Stimulated activated memory B cell treated with anti-CD40 and anti-IgM and Interleukin-4, amounts not matched to agents 10 μg/mL and 1 μg/mL and 100 μg/mL, for 72 hours (primary cell): ENCODE results near the gene TMEM86B.

Source experiments
- ATAC-seq: fragments of 150-1000 bp; cut with Tn5 transposase; 2 replicates; pipeline ENCODE4 v1.10.0; 2021
- H3K27ac Mint-ChIP-seq: one replicate; pipeline ENCODE4 v1.8.0; 2022; ENCODE audit warnings: mild to moderate bottlenecking, mixed read lengths
- H3K27me3 Mint-ChIP-seq: one replicate; pipeline ENCODE4 v1.8.0; 2022; ENCODE audit warnings: mixed read lengths
- H3K36me3 Mint-ChIP-seq: one replicate; pipeline ENCODE4 v1.8.0; 2022; ENCODE audit warnings: mixed read lengths
- H3K4me1 Mint-ChIP-seq: one replicate; pipeline ENCODE4 v1.8.0; 2022; ENCODE audit warnings: mixed read lengths
- H3K4me3 Mint-ChIP-seq: one replicate; pipeline ENCODE4 v1.8.0; 2022; ENCODE audit warnings: mild to moderate bottlenecking, moderate library complexity, mixed read lengths
- H3K9me3 Mint-ChIP-seq: one replicate; pipeline ENCODE4 v1.8.0; 2022; ENCODE audit warnings: mixed read lengths

TMEM86B gene

GRCh38 chr19:55228403-55229031 lies at the start of gene TMEM86B:
TSS of gene TMEM86B (minus strand) at chr19:55228763. CDS start at chr19:55228741, 22 bp downstream.
- Mint-ChIP-seq H3K4me1 (peaks cover 7% of the 10 kb centered on the region), H3K27me3 (no peaks in the 10 kb centered on the region), H3K36me3 (peaks cover 68% of the 10 kb centered on the region), H3K9me3 (no peaks in the 10 kb centered on the region), H3K4me3 (peak within 1 kb of the TSS; percentile 34), H3K27ac (no peak within 1 kb of the TSS)
- ATAC-seq, result no peak

GRCh38 chr19:55277494-55277893 lies 48.9 kb upstream of the TMEM86B start:
- ATAC-seq, result no peak
- Mint-ChIP-seq H3K9me3 (no peaks in the 10 kb centered on the region), H3K27ac (peak overlapping the region; percentile 85), H3K36me3 (peaks cover 25% of the 10 kb centered on the region), H3K4me1 (peaks cover 59% of the 10 kb centered on the region), H3K27me3 (no peaks in the 10 kb centered on the region), H3K4me3 (peak overlapping the region; percentile 49)

GRCh38 chr19:55276720-55277430 lies 48.3 kb upstream of the TMEM86B start:
- H3K36me3 Mint-ChIP-seq, result peaks cover 31% of the 10 kb centered on the region
- H3K4me1 Mint-ChIP-seq, result peaks cover 59% of the 10 kb centered on the region
- peak overlapping the region; percentile 49 for H3K4me3 Mint-ChIP-seq
- H3K27ac Mint-ChIP-seq, result peak overlapping the region; percentile 85
- no peaks in the 10 kb centered on the region for H3K9me3 Mint-ChIP-seq
- ATAC-seq, result peak; percentile 28
- no peaks in the 10 kb centered on the region for H3K27me3 Mint-ChIP-seq

- Mint-ChIP-seq H3K4me3 (peak overlapping the region; percentile 49), H3K36me3 (peaks cover 38% of the 10 kb centered on the region), H3K27ac (peak overlapping the region; percentile 85), H3K9me3 (no peaks in the 10 kb centered on the region), H3K27me3 (no peaks in the 10 kb centered on the region), H3K4me1 (peaks cover 53% of the 10 kb centered on the region)
- ATAC-seq, result peak; percentile 80
These were observed 47.5 kb upstream of the TMEM86B start for GRCh38 chr19:55275851-55276719.

- Mint-ChIP-seq H3K36me3 (peaks cover 41% of the 10 kb centered on the region), H3K27ac (no peak overlapping the region), H3K9me3 (no peaks in the 10 kb centered on the region), H3K4me1 (peaks cover 34% of the 10 kb centered on the region), H3K4me3 (no peak overlapping the region), H3K27me3 (no peaks in the 10 kb centered on the region)
- no peak for ATAC-seq
These were observed 45.6 kb upstream of the TMEM86B start for GRCh38 chr19:55273978-55274707.

- no peak overlapping the region for H3K4me3 Mint-ChIP-seq
- no peak overlapping the region for H3K27ac Mint-ChIP-seq
- no peaks in the 10 kb centered on the region for H3K9me3 Mint-ChIP-seq
These were observed 43.6 kb upstream of the TMEM86B start for GRCh38 chr19:55272142-55272541.

GRCh38 chr19:55270172-55270942 lies 41.8 kb upstream of the TMEM86B start:
- peaks cover 14% of the 10 kb centered on the region for H3K4me1 Mint-ChIP-seq
- no peak overlapping the region for H3K4me3 Mint-ChIP-seq
- H3K9me3 Mint-ChIP-seq, result peaks cover 5% of the 10 kb centered on the region
- H3K36me3 Mint-ChIP-seq, result peaks cover 52% of the 10 kb centered on the region
- ATAC-seq, result no peak
- H3K27ac Mint-ChIP-seq, result no peak overlapping the region
- no peaks in the 10 kb centered on the region for H3K27me3 Mint-ChIP-seq

More at GRCh38 chr19:55272142-55272541, 43.6 kb upstream of the TMEM86B start:
- H3K27me3 Mint-ChIP-seq, result no peaks in the 10 kb centered on the region
- H3K4me1 Mint-ChIP-seq, result peaks cover 19% of the 10 kb centered on the region
- H3K36me3 Mint-ChIP-seq, result peaks cover 43% of the 10 kb centered on the region
- no peak for ATAC-seq

- peaks cover 5% of the 10 kb centered on the region for H3K9me3 Mint-ChIP-seq
- no peak for ATAC-seq
- H3K4me3 Mint-ChIP-seq, result no peak overlapping the region
- H3K27me3 Mint-ChIP-seq, result no peaks in the 10 kb centered on the region
- H3K4me1 Mint-ChIP-seq, result peaks cover 8% of the 10 kb centered on the region
- no peak overlapping the region for H3K27ac Mint-ChIP-seq
- H3K36me3 Mint-ChIP-seq, result peaks cover 52% of the 10 kb centered on the region
These were observed 40.7 kb upstream of the TMEM86B start for GRCh38 chr19:55269299-55269698.

- H3K4me3 Mint-ChIP-seq, result no peak overlapping the region
- peaks cover 8% of the 10 kb centered on the region for H3K9me3 Mint-ChIP-seq
- H3K27ac Mint-ChIP-seq, result no peak overlapping the region
These were observed 38.3 kb upstream of the TMEM86B start for GRCh38 chr19:55266840-55267239.

GRCh38 chr19:55266404-55266803 lies 37.8 kb upstream of the TMEM86B start:
- Mint-ChIP-seq H3K27ac (no peak overlapping the region), H3K9me3 (peaks cover 8% of the 10 kb centered on the region), H3K4me1 (peaks cover 8% of the 10 kb centered on the region), H3K27me3 (no peaks in the 10 kb centered on the region), H3K4me3 (no peak overlapping the region), H3K36me3 (peaks cover 34% of the 10 kb centered on the region)
- ATAC-seq, result no peak

More at GRCh38 chr19:55266840-55267239, 38.3 kb upstream of the TMEM86B start:
- H3K36me3 Mint-ChIP-seq, result peaks cover 38% of the 10 kb centered on the region
- no peaks in the 10 kb centered on the region for H3K27me3 Mint-ChIP-seq
- no peak for ATAC-seq
- H3K4me1 Mint-ChIP-seq, result peaks cover 8% of the 10 kb centered on the region

GRCh38 chr19:55265723-55266386 lies 37.3 kb upstream of the TMEM86B start:
- peaks cover 8% of the 10 kb centered on the region for H3K4me1 Mint-ChIP-seq
- no peak overlapping the region for H3K4me3 Mint-ChIP-seq
- no peak for ATAC-seq
- H3K27me3 Mint-ChIP-seq, result no peaks in the 10 kb centered on the region
- H3K36me3 Mint-ChIP-seq, result peaks cover 30% of the 10 kb centered on the region
- H3K9me3 Mint-ChIP-seq, result peaks cover 8% of the 10 kb centered on the region
- no peak overlapping the region for H3K27ac Mint-ChIP-seq

GRCh38 chr19:55265173-55265572 lies 36.6 kb upstream of the TMEM86B start:
- H3K9me3 Mint-ChIP-seq, result peaks cover 8% of the 10 kb centered on the region
- no peak overlapping the region for H3K27ac Mint-ChIP-seq
- no peak for ATAC-seq
- no peaks in the 10 kb centered on the region for H3K27me3 Mint-ChIP-seq
- H3K4me3 Mint-ChIP-seq, result no peak overlapping the region
- peaks cover 23% of the 10 kb centered on the region for H3K36me3 Mint-ChIP-seq
- peaks cover 8% of the 10 kb centered on the region for H3K4me1 Mint-ChIP-seq

- peaks cover 8% of the 10 kb centered on the region for H3K9me3 Mint-ChIP-seq
- peaks cover 11% of the 10 kb centered on the region for H3K4me1 Mint-ChIP-seq
These were observed 36.0 kb upstream of the TMEM86B start for GRCh38 chr19:55264531-55264930.

GRCh38 chr19:55262359-55262758 lies 33.8 kb upstream of the TMEM86B start:
- peaks cover 8% of the 10 kb centered on the region for H3K9me3 Mint-ChIP-seq
- ATAC-seq, result no peak
- H3K4me1 Mint-ChIP-seq, result peaks cover 21% of the 10 kb centered on the region
- H3K4me3 Mint-ChIP-seq, result no peak overlapping the region
- no peaks in the 10 kb centered on the region for H3K27me3 Mint-ChIP-seq
- peak overlapping the region; percentile 30 for H3K27ac Mint-ChIP-seq
- peaks cover 26% of the 10 kb centered on the region for H3K36me3 Mint-ChIP-seq

More at GRCh38 chr19:55264531-55264930, 36.0 kb upstream of the TMEM86B start:
- H3K36me3 Mint-ChIP-seq, result peaks cover 23% of the 10 kb centered on the region
- no peak overlapping the region for H3K27ac Mint-ChIP-seq
- H3K4me3 Mint-ChIP-seq, result no peak overlapping the region
- ATAC-seq, result no peak
- no peaks in the 10 kb centered on the region for H3K27me3 Mint-ChIP-seq
